HG02798 (cell line): Measurements from ENCODE around the gene DDX49.
"Not testable (repeated sequence)": the region's sequence is repeated elsewhere in the genome, so short reads cannot be mapped to it uniquely, and the experiment has no call there.

ENCODE experiments used
- ATAC-seq: cut with Tn5 transposase; IDR thresholded peaks from one replicate; pipeline ENCODE4 v1.9.1; 2021; ENCODE audit warnings: mild to moderate bottlenecking; ENCODE audit not compliant: unreplicated experiment, poor library complexity

DDX49 gene

DNA sequence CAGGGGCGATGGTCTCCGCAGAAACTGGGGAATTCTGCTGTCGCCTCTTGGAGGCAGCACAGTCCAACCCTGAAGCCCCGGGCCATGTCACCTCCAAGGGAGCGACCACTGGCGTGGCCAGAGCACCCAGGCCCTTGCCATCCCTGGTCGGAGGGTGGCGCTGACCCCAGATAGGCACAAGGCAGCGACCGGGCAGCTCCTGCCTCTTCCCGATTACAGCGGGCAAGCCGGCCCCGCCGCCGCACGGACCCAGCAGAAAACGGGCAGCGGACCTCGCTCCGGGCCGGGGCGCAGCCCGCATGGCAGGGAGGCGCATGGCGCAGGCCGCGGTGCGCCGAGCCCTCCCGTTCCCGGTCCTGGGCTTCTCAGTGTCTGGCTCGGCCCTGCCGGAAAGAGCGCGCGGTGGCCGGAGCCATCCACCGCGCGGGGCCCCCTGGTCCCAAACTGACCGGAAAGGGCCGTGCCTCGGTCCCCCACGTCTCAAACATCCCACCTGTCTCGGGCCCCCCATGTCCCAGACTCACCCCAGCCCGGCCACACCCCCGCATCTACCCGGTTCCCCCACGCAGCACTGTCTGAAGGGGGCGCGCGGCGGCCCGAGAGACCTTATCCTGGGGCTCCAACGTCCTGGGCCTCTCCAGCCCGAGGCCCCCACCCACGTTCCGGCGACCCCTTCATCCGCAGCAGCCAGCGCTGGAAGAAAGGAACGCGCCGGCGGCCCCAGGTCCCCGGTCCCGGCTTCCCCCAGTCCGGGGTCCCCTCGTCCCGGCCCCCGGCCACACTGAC lies 24.3 kb upstream of the DDX49 start:
- no peak for ATAC-seq

DNA sequence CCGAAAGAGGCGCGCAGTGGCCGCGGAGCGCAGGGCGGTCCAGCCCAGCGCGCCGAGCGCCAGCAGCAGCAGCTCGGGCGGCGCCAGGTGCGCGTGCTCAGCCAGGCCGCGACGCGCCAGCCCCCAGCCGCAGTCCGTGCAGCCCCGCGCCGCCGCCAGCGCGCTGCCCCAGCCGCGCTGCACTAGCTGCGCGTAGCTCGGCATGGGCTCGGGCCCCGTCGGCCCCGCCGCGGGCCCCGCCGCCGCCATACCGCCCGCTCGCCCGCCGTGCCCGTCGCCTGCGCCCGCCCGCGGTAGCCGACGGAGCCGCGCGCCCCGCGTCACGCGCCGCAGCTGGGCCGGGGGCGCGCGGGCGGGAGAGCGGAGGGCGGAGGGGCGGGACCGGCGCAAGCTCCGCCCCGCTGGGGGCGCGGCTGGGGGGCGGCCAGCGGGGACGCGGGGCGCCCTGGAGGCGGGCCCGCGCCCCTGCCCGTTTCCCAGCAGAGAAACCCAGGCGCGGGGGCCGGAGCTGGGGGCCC lies 23.6 kb upstream of the DDX49 start, which contains the start of gene CERS1:
TSS of gene CERS1 (minus strand) at position 335 of the 518 bp plus-strand sequence. CDS start at position 249, 86 bp downstream.
- ATAC-seq: no peak

DNA sequence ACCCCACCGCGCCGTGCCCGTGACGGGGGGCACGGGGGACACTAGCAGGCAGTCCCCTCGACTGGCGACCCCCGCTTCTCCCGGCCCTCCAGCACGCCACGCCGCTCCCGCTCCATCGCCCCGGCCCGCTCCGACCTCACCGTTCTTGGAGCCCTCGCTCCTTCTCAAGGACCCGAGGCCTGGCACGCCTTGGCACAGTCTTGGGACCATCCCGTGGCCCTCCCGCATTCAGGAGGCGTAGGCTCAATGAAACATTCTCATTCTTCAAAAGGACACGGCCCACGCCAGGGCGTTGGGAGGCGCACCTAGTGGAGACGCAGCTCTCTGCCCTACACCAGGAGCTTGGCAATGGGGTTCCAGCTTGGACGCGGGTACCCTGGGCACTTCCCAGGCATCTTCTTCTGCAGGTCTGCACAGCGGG lies 23.1 kb upstream of the DDX49 start:
- ATAC-seq: no peak

GRCh38 chr19:18897094-18898029 lies 22.2 kb upstream of the DDX49 start:
- no peak for ATAC-seq

DNA sequence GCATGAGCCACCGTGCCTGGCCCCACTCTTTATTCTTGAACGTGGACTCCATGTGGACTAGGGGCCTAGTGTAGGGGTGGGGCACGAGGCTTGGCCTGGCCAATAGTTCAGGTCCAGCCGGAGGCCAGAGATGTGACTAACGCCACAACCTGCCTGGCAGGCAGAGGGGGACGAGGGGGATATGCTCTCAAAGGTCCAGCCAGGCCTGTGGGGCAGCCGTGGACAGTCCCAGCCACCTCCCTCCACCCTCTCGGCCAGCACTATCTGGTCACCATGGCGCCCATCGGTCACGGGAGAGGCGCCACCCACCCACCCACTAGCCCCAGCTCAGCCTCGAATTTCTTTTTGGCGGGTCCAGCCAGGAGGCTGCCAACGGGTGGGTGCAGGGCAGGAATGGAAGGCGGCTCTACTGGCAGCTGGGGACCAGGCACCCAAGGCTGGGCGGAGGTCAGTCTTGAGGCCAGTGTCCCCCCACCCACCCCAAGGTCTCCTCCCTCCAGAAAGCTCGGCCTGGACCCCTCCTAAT lies 21.4 kb upstream of the DDX49 start:
- no peak for ATAC-seq

DNA sequence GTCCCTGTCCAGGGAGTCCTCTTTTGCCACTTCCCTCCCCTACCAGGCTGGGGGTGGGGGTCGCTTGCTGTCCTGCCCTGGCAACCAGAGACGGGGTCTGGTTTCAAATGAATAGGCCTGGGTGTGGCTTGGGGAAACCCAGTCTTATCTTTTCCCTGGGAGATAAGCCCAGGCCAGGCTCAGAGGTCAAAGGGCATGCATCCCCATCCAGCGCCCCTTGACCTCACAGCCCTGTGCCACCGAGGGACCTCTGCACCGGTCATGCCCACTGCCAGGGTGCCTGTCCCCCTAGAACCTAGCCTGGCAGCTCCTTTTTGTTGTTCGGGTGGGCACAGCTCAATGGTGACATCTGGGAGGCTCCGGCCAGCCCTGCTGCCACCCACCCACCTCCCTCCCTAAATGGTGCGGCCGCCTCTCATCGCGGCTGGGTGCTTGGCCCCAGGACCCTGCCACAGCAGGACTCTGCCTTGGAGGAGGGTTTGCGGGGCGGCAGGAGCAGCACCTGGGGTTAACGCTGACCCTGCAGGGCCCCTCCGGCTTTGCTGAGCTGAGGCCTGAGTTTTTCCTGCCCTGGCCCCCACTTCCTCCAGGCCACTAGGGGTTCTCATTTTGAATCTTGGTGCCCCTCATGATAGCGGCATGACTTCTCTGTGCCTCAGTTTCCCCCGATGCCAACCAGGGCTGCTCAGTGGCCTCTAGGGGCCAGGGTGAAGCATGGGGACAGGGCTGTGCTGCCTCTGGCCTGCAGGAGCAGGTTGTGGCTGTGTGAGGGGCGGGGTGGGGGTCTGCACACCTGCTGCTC lies 20.7 kb upstream of the DDX49 start:
- ATAC-seq: no peak

DNA sequence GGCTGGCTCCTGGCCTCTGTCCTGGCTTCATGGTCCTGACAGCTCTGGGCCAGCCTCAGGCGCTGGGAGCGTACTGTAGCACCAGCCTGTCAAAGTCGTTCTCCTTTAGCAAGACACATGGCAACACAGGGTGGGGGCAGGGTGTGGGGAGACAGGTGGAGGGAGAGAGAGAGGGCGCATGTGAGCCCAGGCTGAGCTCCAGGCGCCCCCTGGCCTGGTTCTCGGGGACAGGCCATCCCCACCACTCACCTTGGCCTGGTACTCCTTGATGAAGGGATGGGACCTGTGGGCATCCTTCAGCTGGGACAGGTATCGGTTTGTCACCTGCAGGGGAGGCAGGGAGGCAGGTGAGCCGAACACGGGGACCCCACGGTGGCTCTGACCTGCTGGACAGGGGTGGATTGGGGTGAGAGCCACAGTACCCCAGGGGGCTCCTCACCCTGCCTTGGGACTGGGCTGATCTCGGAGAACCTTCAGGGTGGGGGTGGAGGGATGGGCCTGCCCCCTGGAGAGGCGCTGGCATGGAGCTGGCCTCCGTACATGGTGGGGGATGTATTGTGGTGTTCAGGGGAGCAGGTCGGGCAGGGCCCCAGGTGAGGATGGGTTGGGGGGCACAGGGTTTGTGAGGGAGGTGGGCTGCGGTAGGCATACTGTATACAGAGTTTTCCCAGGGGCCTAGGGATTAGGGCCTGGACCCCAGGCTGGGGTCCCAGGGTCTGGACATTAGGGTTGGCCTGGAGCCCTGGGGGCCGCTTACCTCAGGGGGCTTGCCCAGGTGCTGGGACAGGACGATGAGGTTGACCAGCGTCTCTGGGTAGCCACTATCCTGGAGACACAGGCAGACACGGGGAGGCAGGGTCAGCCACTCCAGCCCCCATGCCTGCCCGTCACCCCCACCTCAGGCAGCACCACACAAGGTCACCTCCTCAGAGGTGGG lies 19.6 kb upstream of the DDX49 start:
- ATAC-seq: no peak

- ATAC-seq: no peak
Measured at GRCh38 chr19:18900700-18901481, 18.6 kb upstream of the DDX49 start.

- no peak for ATAC-seq
Measured at GRCh38 chr19:18901491-18901890, 18.0 kb upstream of the DDX49 start.

DNA sequence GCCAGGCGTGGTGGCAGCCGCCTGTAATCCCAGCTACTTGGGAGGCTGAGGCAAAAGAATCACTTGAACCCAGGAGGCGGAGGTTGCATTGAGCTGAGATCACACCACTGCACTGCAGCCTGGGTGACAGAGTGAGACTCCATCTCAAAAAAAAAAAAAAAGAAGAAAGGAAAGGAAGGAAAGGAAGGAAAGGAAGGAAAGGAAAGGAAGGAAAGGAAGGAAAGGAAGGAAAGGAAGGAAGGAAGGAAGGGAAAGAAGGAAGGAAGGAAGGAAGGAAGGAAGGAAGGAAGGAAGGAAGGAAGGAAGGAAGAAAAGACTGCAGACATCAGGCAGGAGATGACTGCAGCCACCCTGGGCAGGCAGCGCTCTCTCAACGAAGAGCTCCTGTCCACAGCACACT lies 17.0 kb upstream of the DDX49 start:
- not testable (repeated sequence) for ATAC-seq

DNA sequence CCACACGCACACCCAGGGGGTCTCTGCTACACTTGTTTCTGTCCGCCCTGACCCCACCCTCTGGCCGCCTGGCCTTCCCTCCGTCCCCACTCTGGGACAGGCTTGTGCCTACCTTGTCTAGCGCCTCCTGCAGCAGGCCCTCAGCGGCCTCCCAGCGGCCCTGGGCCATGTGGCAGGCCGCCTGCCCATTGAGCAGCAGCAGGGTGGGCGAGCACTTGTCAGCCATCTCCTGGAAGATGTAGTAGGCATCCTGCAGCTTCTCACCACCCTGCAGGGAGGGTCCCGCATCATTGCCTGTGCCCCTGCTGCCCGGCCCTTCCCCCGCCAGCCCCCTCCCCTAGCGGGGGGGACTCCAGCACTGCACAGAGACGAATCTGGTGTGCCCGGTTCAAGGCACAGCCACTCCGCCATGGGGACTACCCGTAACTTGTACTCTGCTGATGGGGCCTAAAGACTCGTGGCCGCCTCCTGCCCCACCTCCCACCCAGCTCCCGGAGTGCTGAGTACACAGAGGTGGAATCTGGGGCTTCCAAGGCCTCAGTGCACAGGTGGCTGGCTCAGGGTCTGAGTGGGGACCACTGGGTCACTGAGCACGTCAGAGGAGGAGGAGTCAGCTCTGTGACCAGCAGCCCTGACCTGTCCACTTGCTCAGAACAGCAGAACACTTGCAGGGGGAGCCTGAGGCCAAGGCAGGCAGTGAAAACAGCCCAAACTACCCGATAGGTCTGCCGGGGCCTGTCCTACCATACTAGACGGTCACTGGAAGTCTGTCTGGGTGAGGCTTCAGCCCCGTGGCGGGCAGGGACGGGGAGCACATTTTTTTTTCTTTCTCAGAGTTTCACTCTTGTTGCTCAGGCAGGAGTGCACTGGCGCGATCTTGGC lies 16.1 kb upstream of the DDX49 start:
- ATAC-seq: no peak

DNA sequence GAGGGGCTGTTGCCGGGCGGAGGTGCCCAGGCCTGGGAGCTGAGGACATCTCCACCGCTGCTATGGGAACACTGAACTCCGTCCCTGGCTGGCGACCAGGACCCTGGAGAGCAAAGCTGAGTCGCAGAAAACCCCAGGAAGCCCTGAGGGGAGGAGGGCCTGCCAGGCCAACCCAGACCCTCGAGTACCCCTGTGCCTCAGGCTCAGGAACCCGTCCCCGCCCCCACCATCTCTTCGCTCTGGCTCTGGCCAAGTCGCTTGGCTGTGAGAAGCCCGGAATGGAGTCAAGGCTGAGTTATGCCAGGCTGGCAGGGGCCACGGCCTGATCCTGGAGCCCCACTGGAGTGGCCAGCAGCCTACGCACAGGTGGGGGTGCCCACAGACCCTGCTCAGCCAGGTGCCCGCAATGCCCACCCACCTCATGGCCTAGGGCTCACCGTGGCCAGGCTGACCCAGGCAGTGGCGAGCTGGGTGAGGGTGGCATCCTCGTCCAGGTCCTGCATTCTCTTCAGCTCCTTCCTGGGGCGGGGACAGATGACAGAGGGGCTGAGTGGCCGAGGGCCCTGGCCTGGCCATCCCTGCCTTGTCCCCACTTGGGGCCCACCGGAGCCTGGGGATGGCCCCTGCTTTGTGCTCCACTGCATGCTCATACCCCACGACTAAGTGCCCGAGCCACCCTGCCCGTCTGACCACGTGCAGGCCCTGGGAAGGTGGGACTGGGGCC lies 15.0 kb upstream of the DDX49 start:
- no peak for ATAC-seq

DNA sequence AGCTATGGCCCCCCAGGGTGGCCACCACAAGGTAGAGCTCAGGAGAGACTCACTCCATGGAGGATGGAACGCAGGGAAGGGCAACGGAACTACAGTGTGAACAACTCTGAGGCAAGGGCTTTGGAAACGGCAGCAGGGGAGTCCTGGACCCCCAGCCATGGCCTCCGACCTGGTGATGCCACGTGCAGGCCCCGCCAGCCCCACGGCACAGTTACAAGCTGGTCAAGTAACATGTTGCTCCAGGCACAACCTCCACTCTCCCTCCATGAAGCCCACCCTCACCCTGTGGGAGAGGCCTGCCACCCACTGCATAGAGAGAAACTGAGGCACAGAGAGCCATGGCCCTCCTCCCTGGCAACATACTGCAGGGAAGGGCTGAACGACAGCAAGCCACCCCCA lies 14.5 kb upstream of the DDX49 start:
- no peak for ATAC-seq

- ATAC-seq: no peak
Measured at GRCh38 chr19:18905513-18906236, 13.8 kb upstream of the DDX49 start.

DNA sequence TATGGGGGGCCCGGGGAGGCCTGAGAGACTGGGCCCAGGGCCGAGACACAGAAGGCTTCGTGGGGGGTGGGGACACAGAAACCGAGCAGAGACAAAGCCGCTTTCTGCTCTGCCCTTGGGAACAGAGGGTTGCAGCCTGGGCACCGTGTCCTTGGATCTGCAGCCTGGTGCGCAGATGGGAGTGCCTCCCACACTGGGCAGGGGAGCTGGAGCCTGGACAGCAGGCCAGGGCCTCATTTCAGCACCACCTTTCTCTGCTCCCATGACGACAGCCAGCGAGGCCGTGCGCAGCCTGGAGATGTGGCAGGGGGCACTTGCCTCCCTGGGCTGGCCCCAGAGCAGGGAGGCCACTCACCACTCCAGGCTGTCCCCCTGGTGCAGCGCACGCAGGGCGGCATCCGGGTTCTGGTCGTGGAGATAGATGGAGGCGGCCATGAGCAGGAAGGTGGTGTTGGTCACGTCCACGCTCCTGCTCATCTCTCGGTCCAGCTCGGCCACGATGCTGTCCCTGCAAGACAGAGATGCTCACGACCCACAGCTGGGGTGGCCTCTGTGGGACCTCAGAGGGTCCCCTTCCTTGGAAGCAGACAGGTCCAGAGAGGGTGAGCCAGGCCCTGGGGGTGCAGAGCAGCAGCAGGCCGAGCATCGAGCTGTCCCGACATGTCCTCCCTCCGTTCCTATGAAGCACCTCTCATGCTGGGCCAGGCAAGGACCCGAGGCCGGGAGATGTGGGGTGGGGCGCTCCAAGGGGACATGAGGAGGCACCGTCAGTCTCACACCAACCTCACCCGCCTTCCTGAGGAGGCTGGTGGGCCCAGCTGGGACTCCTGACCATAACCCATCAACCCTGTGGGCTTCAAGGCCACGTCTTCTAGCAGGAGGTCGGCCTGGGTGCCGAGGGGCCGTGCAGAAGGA lies 12.7 kb upstream of the DDX49 start:
- ATAC-seq: no peak
